SK-N-SH (cell line): ENCODE measurements around the gene EFHD2. TPM values are rescaled to one million over a fixed set of nuclear protein-coding genes. Genes with fewer than 3 reads are reported as not detected.

Source experiments
- CTCF ChIA-PET: fragments of 300-600, 350-600 bp; formaldehyde crosslinking; extraction: SDS; loops from one replicate; lab custom pipeline; 2021; lab: Yijun Ruan, JAX
- POLR2A ChIA-PET: fragments of 350-600 bp; sonication (Branson Sonifier 250); formaldehyde crosslinking; extraction: SDS; loops from one replicate; lab custom pipeline; 2020; ENCODE audit warnings: antibody characterized with exemption, inconsistent platforms; lab: Yijun Ruan, JAX
- DNase-seq: peaks from one replicate; pipeline ENCODE4 v3.0.0; 2012
- H2AFZ ChIP-seq: fragments of 200-600 bp; sonication (generic); 2 replicates; pipeline ENCODE4 v1.8.1; 2016; ENCODE audit warnings: antibody characterized with exemption, mild to moderate bottlenecking, low read depth
- H3F3A ChIP-seq: fragments of 200-600 bp; sonication (generic); replicated peaks from 2 replicates; pipeline ENCODE3; 2016; ENCODE audit warnings: antibody characterized with exemption, mild to moderate bottlenecking; ENCODE audit not compliant: insufficient read depth
- H3K27ac ChIP-seq, 2 experiments: fragments of 200-500 bp in 1 of 2; fragments of 200-600 bp in 1 of 2; sonication (Bioruptor generic) in 1 of 2; sonication (generic), shearing (Covaris generic) in 1 of 2; 2 replicates each; pipeline versions ENCODE4 v1.5.1 to v1.6.1; 2014 to 2016; ENCODE audit warnings: low read depth in 2 of 2, inconsistent platforms in 1 of 2, low read length in 1 of 2, mild to moderate bottlenecking in 1 of 2, mixed read lengths in 1 of 2
- H3K27me3 ChIP-seq: fragments of 200-600 bp; sonication (generic), shearing (Covaris generic); 2 replicates; pipeline ENCODE4 v1.6.1; 2016; ENCODE audit warnings: mixed run types; ENCODE audit not compliant: insufficient read depth
- H3K36me3 ChIP-seq, 2 experiments: fragments of 200-500 bp in 1 of 2; fragments of 200-600 bp in 1 of 2; sonication (Bioruptor generic) in 1 of 2; sonication (generic) in 1 of 2; replicated peaks in 1 of 2; 2 replicates each; pipeline versions ENCODE3 to v1.5.1; 2014 to 2016; ENCODE audit warnings: low read length in 1 of 2, mild to moderate bottlenecking in 1 of 2; ENCODE audit not compliant: insufficient read depth in 2 of 2, control insufficient read depth in 1 of 2
- H3K4me1 ChIP-seq, 2 experiments: fragments of 200-500 bp in 1 of 2; fragments of 200-600 bp in 1 of 2; sonication (Bioruptor generic) in 1 of 2; sonication (generic), shearing (Covaris generic) in 1 of 2; 2 replicates each; pipeline versions ENCODE4 v1.5.1 to v1.6.1; 2014 to 2016; ENCODE audit warnings: low read depth in 1 of 2, low read length in 1 of 2, mixed run types in 1 of 2; ENCODE audit not compliant: insufficient read depth in 2 of 2, control insufficient read depth in 1 of 2
- H3K4me2 ChIP-seq: fragments of 200-600 bp; sonication (generic), shearing (Covaris generic); 2 replicates; pipeline ENCODE4 v1.6.1; 2017; ENCODE audit warnings: mixed run types
- H3K4me3 ChIP-seq, 2 experiments: fragments of 200-500 bp in 1 of 2; fragments of 200-600 bp in 1 of 2; sonication (Bioruptor generic) in 1 of 2; sonication (generic), shearing (Covaris generic) in 1 of 2; 2 replicates each; pipeline versions ENCODE4 v1.5.1 to v1.8.1; 2014 to 2016; ENCODE audit warnings: low read depth in 2 of 2, inconsistent platforms in 1 of 2, low read length in 1 of 2, mild to moderate bottlenecking in 1 of 2, mixed read lengths in 1 of 2, moderate library complexity in 1 of 2
- H3K79me2 ChIP-seq: fragments of 200-600 bp; sonication (generic); 2 replicates; pipeline ENCODE4 v1.8.1; 2017; ENCODE audit warnings: mild to moderate bottlenecking; ENCODE audit not compliant: insufficient read depth
- H3K9ac ChIP-seq: fragments of 200-600 bp; sonication (generic); 2 replicates; pipeline ENCODE4 v1.6.1; 2017; ENCODE audit warnings: mixed run types
- H3K9me2 ChIP-seq: fragments of 200-600 bp; sonication (generic); 2 replicates; pipeline ENCODE4 v1.6.1; 2017; ENCODE audit warnings: mixed run types
- H3K9me3 ChIP-seq: fragments of 200-600 bp; sonication (generic); 2 replicates; pipeline ENCODE4 v1.6.1; 2017; ENCODE audit warnings: mixed run types, mild to moderate bottlenecking, moderate library complexity
- H4K20me1 ChIP-seq: fragments of 200-600 bp; sonication (generic); 2 replicates; pipeline ENCODE4 v1.6.1; 2017; ENCODE audit warnings: mild to moderate bottlenecking, mixed run types; ENCODE audit not compliant: insufficient read depth
- ELF1 ChIP-seq: IDR thresholded peaks from 2 replicates; pipeline ENCODE4 v1.4.0; 2012
- FOSL2 ChIP-seq: IDR thresholded peaks from 2 replicates; pipeline ENCODE4 v1.4.0; 2012; ENCODE audit warnings: low read depth, mild to moderate bottlenecking, moderate library complexity, borderline replicate concordance
- FOXJ3 ChIP-seq: sonication (generic); formaldehyde crosslinking; IDR thresholded peaks from 2 replicates; pipeline ENCODE4 v1.5.1; 2020; ENCODE audit warnings: mild to moderate bottlenecking, missing genetic modification reagents
- GABPA ChIP-seq: IDR thresholded peaks from 2 replicates; pipeline ENCODE4 v1.4.0; 2012; ENCODE audit warnings: low read depth, mild to moderate bottlenecking
- GATA2 ChIP-seq: sonication (generic); formaldehyde crosslinking; IDR thresholded peaks from 2 replicates; pipeline ENCODE4 v1.5.0; 2020; ENCODE audit warnings: mild to moderate bottlenecking, missing genetic modification reagents
- MXI1 ChIP-seq: IDR thresholded peaks from 2 replicates; pipeline ENCODE4 v1.6.1; 2012; ENCODE audit warnings: mild to moderate bottlenecking, low read depth, low read length, improper control_type of control experiment
- NFIC ChIP-seq: IDR thresholded peaks from 2 replicates; pipeline ENCODE4 v1.4.0; 2012; ENCODE audit warnings: borderline replicate concordance
- NRF1 ChIP-seq: IDR thresholded peaks from 2 replicates; pipeline ENCODE4 v1.6.1; 2012; ENCODE audit warnings: low read depth, mild to moderate bottlenecking, low read length
- POLR2AphosphoS5 ChIP-seq: IDR thresholded peaks from 2 replicates; pipeline ENCODE4 v1.6.1; 2012; ENCODE audit warnings: low read depth, low read length
- RAD21 ChIP-seq: IDR thresholded peaks from 2 replicates; pipeline ENCODE4 v1.6.1; 2012; ENCODE audit warnings: mild to moderate bottlenecking, low read length
- RXRA ChIP-seq: IDR thresholded peaks from 2 replicates; pipeline ENCODE4 v1.4.0; 2012; ENCODE audit warnings: low read depth, mild to moderate bottlenecking, borderline replicate concordance
- SIN3A ChIP-seq: IDR thresholded peaks from 2 replicates; pipeline ENCODE4 v1.6.1; 2012; ENCODE audit warnings: low read depth, mild to moderate bottlenecking, low read length, moderate library complexity, borderline replicate concordance
- TEAD4 ChIP-seq: IDR thresholded peaks from 2 replicates; pipeline ENCODE4 v1.4.0; 2012; ENCODE audit warnings: mild to moderate bottlenecking, borderline replicate concordance; ENCODE audit not compliant: insufficient read depth
- YY1 ChIP-seq: IDR thresholded peaks from 2 replicates; pipeline ENCODE4 v1.4.0; 2012; ENCODE audit warnings: low read depth, mild to moderate bottlenecking
- WGBS: methylation state at CpG from one replicate; pipeline ENCODE4 v1.1.6; 2017; ENCODE audit warnings: low lambda C conversion rate; 5-methylcytosine and 5-hydroxymethylcytosine counted together
- polyA plus RNA-seq, 3 experiments: library from polyadenylated mRNA; depleted of rRNA; stranded (reverse); fragments of >200 nt; gene quantifications; 2 replicates each; pipeline ENCODE4 v1.2.3, GENCODE V29; 2012
- TF ChIP-seq, protein P1 (sequence below): fragments of 200-600 bp; sonication (generic); IDR thresholded peaks from 2 replicates; pipeline ENCODE4 v1.6.1; 2017; ENCODE audit warnings: antibody characterized with exemption, mild to moderate bottlenecking, moderate library complexity
- TF ChIP-seq, protein P2 (sequence below): IDR thresholded peaks from 2 replicates; pipeline ENCODE4; 2012
- TF ChIP-seq, protein P3 (sequence below): IDR thresholded peaks from 2 replicates; pipeline ENCODE4 v1.4.0; 2012; ENCODE audit warnings: low read depth, borderline replicate concordance
- TF ChIP-seq, protein P4 (sequence below): fragments of 150-350 bp; IDR thresholded peaks from 2 replicates; pipeline ENCODE4 v1.6.1; 2016; ENCODE audit warnings: mild to moderate bottlenecking, low read depth, low read length

EFHD2 gene
- polyA plus RNA-seq, 1 of the 3 experiments (the other 2 are of a cell fraction) = 59.8 TPM

DNA sequence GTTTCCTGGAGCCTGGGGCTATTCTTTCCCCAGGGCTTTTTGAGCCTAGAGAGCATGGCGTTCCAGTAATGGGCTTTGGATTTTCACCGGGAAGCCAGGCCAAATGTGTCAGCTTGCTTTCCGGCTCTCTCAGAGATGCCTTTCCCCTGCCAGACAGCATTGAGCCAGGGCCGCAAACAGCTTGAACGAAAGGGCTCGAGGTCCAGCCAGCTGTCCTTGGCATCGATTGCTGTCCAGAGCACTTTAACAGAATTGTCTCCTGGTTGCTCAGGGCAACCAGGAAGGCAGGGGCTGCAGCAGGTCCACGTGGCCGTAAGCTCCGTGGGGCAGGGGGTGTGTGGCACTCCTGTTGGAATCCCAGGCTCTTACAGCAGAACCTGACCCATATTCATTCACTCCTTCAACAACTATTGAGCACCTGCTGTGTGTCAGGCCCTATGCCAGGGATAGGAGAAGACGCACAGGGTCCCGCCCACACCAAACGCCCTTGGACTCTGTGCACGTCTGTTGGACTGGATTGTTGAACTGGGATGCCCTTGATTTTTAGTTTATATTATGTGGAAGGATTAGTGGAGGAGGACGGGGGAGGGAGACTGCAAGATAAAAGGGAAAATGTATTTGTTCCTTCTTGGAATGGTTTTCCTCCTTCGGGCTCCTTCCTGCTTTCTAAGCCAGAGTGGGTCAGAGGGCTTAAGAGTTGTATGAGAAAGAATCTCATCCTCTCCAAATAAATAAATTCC lies 38.7 kb upstream of the EFHD2 start:
- peak; percentile 40 for DNase-seq
- H3K4me1 ChIP-seq = peaks cover 3 to 12% of the 10 kb centered on the region in 2 experiments; a peak in 2 of 4 replicates
- H2AFZ ChIP-seq = no peak overlapping the region
- no peaks in the 10 kb centered on the region for H3K27me3 ChIP-seq
- no peaks in the 10 kb centered on the region for H3K9me2 ChIP-seq
- H3K27ac ChIP-seq = no peak overlapping the region
- CTCF ChIA-PET = interaction anchor here (0.6 to 1.0 kb wide), 3 partner anchors 29 to 67 kb away, joined by 3 to 4 read pairs (median 4); no protein-coding TSS in a partner anchor
- H3K4me2 ChIP-seq = no peak overlapping the region
- H3F3A ChIP-seq = peaks cover 3% of the 10 kb centered on the region
- no peaks in the 10 kb centered on the region for H3K79me2 ChIP-seq
- H4K20me1 ChIP-seq = no peaks in the 10 kb centered on the region
- TF ChIP-seq, protein P1, sequence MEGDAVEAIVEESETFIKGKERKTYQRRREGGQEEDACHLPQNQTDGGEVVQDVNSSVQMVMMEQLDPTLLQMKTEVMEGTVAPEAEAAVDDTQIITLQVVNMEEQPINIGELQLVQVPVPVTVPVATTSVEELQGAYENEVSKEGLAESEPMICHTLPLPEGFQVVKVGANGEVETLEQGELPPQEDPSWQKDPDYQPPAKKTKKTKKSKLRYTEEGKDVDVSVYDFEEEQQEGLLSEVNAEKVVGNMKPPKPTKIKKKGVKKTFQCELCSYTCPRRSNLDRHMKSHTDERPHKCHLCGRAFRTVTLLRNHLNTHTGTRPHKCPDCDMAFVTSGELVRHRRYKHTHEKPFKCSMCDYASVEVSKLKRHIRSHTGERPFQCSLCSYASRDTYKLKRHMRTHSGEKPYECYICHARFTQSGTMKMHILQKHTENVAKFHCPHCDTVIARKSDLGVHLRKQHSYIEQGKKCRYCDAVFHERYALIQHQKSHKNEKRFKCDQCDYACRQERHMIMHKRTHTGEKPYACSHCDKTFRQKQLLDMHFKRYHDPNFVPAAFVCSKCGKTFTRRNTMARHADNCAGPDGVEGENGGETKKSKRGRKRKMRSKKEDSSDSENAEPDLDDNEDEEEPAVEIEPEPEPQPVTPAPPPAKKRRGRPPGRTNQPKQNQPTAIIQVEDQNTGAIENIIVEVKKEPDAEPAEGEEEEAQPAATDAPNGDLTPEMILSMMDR = no peak
- TF ChIP-seq FOXJ3 (CRISPR knock-in tag) (no peak), MXI1 (peak; percentile 51; the same call in 1 of the 2 replicates), RXRA (no peak)
- H3K36me3 ChIP-seq = no peaks in the 10 kb centered on the region
- no peaks in the 10 kb centered on the region for H3K9me3 ChIP-seq
- H3K9ac ChIP-seq = no peak overlapping the region
- H3K4me3 ChIP-seq = no peak overlapping the region
- POLR2A ChIA-PET = no interaction called here
- 88% methylated on average over 13 of the region's 16 CpGs for WGBS

DNA sequence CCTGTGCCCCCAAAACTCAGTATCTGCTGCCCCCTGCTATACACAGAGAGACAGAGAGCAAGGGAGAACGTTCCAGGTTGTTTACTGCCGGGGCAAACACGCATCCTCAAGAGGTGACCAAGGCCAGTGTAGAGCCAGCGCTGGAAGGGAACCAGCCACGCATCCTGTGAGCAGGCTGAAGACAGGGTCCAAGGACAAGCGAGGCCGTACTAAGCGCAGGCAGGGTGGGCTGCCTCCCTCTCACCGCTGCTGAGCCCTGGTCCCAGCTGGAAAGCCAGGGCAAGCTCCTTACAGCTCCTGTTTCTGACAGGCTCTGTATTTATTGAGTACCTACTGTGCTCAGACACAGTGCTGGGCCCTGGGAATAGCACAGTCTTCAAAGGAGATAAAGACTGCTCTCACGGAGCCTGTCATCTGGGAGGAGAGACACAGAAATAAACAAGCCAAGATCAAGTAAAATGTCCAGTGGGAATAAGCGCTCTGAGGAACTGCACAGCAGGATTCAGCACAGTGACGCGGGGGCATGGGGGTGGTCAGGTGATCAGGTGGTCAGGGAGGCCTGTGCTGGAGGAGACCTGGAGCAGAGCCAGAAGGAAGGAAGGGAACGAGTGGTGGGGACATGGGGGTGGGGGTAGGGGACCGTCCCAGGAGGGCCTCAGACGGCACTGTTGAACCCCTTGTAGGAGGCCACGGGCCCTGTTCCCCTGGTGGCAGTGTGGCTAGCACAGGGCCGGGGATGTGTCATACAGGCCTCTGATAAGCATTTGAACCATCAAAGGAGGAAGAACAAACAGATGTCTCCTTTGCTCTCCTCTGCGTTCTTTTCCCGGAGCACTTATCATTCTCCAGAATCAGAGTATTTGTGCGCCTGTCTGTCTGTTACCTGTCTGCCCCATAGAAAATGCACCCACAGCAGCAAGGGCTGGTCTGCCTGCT lies 37.8 kb upstream of the EFHD2 start:
- H3K79me2 ChIP-seq = no peaks in the 10 kb centered on the region
- no peak overlapping the region for H3K27ac ChIP-seq
- no peak overlapping the region for H2AFZ ChIP-seq
- WGBS = 91% methylated on average over 18 of the region's 21 CpGs
- H3K9me3 ChIP-seq = no peaks in the 10 kb centered on the region
- H3F3A ChIP-seq = peaks cover 3% of the 10 kb centered on the region
- H3K4me3 ChIP-seq = no peak overlapping the region
- TF ChIP-seq GABPA (no peak), RXRA (no peak), NRF1 (no peak), TEAD4 (no peak), SIN3A (no peak), ELF1 (no peak), FOSL2 (no peak), GATA2 (CRISPR knock-in tag) (no peak), NFIC (no peak), YY1 (no peak), POLR2AphosphoS5 (no peak), RAD21 (no peak)
- TF ChIP-seq, protein P2, sequence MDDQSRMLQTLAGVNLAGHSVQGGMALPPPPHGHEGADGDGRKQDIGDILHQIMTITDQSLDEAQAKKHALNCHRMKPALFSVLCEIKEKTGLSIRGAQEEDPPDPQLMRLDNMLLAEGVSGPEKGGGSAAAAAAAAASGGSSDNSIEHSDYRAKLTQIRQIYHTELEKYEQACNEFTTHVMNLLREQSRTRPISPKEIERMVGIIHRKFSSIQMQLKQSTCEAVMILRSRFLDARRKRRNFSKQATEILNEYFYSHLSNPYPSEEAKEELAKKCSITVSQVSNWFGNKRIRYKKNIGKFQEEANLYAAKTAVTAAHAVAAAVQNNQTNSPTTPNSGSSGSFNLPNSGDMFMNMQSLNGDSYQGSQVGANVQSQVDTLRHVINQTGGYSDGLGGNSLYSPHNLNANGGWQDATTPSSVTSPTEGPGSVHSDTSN = no peak
- TF ChIP-seq, protein P3, sequence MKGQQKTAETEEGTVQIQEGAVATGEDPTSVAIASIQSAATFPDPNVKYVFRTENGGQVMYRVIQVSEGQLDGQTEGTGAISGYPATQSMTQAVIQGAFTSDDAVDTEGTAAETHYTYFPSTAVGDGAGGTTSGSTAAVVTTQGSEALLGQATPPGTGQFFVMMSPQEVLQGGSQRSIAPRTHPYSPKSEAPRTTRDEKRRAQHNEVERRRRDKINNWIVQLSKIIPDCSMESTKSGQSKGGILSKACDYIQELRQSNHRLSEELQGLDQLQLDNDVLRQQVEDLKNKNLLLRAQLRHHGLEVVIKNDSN = no peak
- TF ChIP-seq, protein P4, sequence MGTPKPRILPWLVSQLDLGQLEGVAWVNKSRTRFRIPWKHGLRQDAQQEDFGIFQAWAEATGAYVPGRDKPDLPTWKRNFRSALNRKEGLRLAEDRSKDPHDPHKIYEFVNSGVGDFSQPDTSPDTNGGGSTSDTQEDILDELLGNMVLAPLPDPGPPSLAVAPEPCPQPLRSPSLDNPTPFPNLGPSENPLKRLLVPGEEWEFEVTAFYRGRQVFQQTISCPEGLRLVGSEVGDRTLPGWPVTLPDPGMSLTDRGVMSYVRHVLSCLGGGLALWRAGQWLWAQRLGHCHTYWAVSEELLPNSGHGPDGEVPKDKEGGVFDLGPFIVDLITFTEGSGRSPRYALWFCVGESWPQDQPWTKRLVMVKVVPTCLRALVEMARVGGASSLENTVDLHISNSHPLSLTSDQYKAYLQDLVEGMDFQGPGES = no peak
- no peaks in the 10 kb centered on the region for H4K20me1 ChIP-seq
- H3K4me1 ChIP-seq = peaks cover 3 to 12% of the 10 kb centered on the region in 2 experiments; a peak in 2 of 4 replicates
- DNase-seq = peak; percentile 44
- no peaks in the 10 kb centered on the region for H3K27me3 ChIP-seq
- no peaks in the 10 kb centered on the region for H3K36me3 ChIP-seq
- no peaks in the 10 kb centered on the region for H3K9me2 ChIP-seq
- no peak overlapping the region for H3K9ac ChIP-seq
- POLR2A ChIA-PET = no interaction called here
- H3K4me2 ChIP-seq = no peak overlapping the region
- CTCF ChIA-PET = interaction anchor here (0.7 kb wide), 1 partner anchor 68 kb away, joined by 3 read pairs; no protein-coding TSS in a partner anchor
